Tibial nerve (tissue), 4 donors: ENCODE measurements around the gene METTL23.
A peak's percentile ranks its signal among the peaks of the same experiment; 100 is the strongest.

Source experiments
- CTCF ChIP-seq, 5 experiments: fragments of 200-600 bp in 3 of 5; fragments of 450-650 bp in 2 of 5; sonication (generic) in 3 of 5; IDR thresholded peaks; one replicate each; pipeline ENCODE4 v1.5.1; 2016 to 2019; ENCODE audit warnings: antibody characterized with exemption in 5 of 5, mild to moderate bottlenecking in 3 of 5, moderate library complexity in 2 of 5
- EP300 ChIP-seq, 2 donors: sonication (generic); formaldehyde crosslinking; IDR thresholded peaks; one replicate each; pipeline ENCODE4 v1.6.1; 2017; ENCODE audit warnings: antibody characterized with exemption in 2 of 2, mild to moderate bottlenecking in 1 of 2
- POLR2A ChIP-seq, 2 donors: fragments of 450-650 bp; IDR thresholded peaks; one replicate each; pipeline ENCODE4 v1.6.1; 2017; ENCODE audit warnings: antibody characterized with exemption in 2 of 2, mild to moderate bottlenecking in 2 of 2, moderate library complexity in 2 of 2

GRCh38 chr17:76726776-76727718 lies at the start of gene METTL23:
- TF ChIP-seq CTCF (IDR thresholded peaks at IDR 0.05) (peak; percentile 71 to 96 (median 76)), POLR2A (IDR thresholded peaks at IDR 0.05) (peak; percentile 60 to 61), EP300 (IDR thresholded peaks at IDR 0.05) (peak in 1 of 2 donors; percentile 94)
